Fibroblast of skin of back (primary cell): ENCODE results near the gene LMNB1.
"Not testable (repeated sequence)": the region's sequence is repeated elsewhere in the genome, so short reads cannot be mapped to it uniquely, and the experiment has no call there.

ENCODE experiments used
- DNase-seq: peaks from one replicate; pipeline ENCODE4 v3.0.0-alpha.2; 2013

LMNB1 gene

DNA sequence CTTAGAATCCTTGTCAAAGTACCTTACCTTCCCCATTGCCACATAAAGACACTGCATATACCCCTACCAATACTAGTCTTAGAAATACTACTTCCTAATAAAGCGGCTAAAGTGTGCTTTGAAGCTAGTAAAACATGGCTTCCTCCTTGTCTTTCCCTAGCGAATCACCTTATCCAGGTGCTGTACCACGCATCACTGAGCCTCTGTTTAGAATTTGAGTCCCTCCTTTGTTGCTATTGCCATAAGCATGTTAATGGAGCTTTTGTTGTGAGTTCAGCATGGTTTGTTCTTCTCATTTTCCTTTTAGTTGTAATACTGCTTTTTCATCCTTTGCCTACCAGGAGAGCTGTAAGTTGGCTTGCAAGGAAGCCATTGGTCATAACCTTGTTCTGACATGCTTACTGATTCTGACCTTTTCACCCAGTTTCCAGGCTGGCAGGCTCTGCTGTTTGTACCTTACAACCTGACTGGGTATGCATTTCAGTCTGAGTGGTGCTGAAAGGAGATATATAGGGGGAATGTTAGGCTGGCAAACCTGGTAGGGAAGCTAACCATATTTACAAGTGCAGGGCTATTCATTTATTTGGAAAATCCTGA, 49.8 kb downstream of the LMNB1 start:
- no peak for DNase-seq

DNA sequence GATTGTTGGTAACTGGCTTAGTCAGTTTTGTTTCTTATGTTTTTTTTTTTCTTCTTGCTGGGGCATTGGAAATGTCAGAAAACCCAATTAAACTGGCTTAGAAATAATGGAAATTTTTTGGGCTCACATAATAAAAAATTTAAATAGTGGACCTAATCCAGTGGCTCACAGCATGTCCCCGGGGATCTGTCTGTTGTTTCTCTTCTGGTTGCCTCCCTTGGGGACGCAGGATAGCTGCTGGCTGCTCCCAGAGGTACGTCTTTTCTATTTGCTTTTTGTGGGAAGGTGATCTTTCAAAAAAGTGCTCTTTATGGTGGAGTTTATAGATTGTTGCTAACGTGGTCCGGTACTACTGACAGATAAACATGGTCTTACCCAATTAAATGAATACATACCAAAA, 52.2 kb downstream of the LMNB1 start:
- DNase-seq = no peak

DNA sequence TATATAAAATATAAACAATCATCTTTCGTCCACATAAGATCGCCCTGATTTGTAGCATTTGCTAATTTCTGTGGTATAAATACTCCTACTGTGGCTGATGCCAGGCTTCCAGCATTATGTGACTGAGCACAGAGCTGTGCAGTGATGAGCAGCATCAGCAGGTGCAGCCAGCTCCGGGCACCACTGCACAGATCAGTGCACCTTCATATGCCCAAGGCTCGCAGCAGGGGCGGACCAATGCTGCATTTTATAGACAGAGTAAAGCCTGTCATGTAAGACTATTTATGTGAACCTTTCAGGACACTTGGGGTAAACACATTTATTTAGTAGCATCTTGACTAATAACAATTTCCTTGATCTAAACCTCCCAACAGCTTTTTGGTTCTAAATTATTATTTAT, 53.1 kb downstream of the LMNB1 start:
- DNase-seq = no peak

DNA sequence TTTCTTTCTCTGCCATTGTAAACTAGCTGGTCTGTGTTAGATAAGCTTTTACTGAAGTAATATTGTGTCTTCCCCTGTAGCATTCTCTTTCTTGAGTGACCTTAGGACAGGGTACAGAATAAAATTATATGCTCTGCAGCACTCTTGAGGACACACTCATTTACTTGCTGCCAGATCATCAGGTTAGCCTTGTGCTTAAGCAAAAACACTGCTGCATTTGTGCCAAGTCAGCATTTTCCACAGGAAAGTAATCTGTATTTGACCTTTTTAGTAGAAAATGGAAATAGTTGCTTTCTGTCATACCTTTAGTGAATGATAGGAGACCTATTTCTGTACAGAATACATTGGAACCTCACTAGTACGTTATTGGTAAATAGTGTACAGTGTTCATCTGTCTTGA, 54.2 kb downstream of the LMNB1 start:
- DNase-seq = no peak

DNA sequence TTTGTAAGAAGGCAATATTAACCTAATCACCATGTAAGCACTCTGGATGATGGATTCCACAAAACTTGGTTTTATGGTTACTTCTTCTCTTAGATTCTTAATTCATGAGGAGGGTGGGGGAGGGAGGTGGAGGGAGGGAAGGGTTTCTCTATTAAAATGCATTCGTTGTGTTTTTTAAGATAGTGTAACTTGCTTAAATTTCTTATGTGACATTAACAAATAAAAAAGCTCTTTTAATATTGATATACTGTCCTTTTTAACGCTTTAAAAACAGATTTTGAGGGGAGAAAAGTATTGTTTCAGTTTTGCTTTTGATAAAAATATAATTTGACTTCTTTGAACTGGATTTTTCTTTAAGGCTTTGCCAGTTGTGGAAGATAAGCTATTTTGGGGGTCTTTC, 59.8 kb downstream of the LMNB1 start:
- no peak for DNase-seq

DNA sequence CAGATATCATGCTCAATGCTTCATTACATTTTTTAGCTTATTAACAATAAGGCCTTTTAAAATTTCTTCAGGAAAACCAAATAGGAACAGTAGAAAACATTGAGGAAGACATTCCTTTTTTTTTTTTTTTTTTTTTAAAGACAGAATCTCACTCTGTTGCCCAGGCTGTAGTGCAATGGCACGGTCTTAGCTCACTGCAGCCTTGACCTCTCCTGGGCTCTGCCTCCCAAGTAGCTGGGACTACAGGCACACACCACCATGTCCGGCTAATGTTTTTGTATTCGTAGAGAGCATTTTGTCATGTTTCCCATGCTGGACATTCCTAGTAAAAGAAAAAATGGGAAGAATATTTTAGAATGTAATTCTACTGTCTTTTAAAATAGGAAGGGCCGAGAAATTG, 60.3 kb downstream of the LMNB1 start:
- DNase-seq = no peak

DNA sequence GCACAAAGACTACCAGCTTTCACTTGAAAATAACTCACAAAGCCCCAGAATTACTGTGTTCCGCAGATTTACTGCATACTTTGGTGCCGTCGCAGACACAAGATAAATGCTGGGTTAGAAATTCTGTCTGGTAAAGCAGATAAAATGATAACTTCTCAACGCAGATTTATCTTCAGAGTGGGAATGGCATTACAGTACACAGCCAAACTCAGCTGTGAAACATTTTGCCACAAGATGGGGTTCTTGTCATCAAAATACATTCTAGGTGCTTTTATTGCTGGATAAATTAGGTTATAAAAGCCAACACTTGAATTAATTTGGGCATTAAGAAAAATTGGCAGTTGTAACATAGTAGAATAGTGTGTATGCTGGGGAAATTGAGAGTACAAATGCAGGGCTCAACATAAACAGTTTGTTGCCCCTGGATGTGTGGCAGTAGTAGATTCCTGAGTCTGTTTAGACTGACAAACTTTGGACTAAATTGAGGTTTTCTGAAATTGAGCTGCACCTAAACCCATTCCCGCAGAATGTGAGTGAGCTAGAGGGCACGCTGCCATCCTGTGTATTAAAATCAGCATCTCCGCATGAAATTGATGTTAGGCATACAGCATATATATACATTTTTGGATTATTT, 61.1 kb downstream of the LMNB1 start:
- DNase-seq = no peak

DNA sequence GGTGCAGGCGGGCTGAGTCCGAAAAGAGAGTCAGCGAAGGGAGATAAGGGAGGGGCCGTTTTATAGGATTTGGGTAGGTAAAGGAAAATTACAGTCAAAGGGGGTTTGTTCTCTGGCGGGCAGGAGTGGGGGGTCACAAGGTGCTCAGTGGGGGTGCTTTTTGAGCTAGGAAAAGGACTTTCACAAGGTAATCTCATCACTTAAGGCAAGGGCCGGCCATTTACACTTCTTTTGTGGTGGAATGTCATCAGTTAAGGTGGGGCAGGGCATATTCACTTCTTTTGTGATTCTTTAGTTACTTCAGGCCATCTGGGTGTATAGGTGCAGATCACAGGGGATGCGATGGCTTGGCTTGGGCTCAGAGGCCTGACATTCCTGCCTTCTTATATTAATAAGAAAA, 62.5 kb downstream of the LMNB1 start:
- not testable (repeated sequence) for DNase-seq

DNA sequence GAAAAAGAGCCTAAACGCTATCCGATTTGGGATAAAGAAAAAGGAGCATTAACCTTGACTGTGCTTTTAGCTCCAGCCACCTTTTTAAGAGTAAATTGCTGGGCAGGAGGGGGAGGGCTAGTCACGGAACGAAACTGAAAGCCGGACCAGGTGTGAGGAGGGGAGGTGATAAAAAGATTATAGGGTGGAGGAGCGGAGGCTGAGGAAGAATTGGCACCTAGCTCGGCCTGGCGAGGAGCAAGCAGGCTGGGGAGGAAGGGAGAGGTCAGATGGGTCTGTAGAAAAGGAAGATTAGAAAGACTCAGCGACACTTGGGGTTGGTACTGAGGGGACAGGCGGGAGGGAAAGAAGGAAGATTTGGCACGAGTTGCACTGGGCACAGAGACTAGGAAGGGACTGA, 66.4 kb downstream of the LMNB1 start:
- not testable (repeated sequence) for DNase-seq

DNA sequence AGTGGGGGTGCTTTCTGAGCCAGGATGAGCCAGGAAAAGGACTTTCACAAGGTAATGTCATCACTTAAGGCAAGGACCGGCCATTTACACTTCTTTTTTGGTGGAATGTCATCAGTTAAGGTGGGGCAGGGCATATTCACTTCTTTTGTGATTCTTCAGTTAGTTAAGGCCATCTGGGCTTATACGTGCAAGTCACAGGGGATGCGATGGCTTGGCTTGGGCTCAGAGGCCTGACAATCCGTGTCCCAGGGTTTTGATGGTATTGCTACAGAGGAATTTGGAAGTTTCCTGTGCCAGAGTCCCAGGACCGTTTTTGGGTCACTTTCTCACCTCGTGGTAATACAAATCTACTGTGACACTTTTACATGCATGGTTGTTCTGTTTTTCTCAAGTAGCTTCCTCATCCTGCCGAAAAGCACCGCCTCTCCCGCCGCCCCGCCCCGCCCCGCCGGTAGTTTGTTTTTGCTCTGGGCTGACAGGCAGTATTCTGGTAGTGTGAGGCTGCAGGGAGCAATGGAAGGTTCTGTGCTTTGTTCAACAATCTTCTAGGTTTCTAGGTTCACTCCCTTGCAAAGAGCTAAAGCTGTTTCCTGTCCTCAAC, 68.6 kb downstream of the LMNB1 start:
- not testable (repeated sequence) for DNase-seq

DNA sequence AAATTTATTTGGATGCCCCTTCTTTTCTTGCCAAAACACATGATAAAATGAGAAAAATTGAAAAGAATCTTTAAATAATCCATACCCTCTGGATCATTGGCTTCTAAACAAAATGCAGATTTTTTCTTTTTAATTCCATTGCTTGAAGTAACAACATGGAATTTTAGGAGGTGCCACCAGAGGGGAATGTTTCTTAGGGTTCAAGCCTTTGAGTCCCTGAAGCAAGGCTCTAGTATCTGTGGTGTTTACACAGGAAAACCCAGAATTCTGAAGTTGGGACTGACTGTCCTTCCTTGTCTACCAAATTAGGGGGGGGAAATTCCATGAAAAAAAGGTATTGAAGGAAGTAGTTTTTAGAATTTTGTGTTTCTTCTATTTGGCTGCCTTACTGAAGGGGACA, 69.4 kb downstream of the LMNB1 start:
- no peak for DNase-seq

DNA sequence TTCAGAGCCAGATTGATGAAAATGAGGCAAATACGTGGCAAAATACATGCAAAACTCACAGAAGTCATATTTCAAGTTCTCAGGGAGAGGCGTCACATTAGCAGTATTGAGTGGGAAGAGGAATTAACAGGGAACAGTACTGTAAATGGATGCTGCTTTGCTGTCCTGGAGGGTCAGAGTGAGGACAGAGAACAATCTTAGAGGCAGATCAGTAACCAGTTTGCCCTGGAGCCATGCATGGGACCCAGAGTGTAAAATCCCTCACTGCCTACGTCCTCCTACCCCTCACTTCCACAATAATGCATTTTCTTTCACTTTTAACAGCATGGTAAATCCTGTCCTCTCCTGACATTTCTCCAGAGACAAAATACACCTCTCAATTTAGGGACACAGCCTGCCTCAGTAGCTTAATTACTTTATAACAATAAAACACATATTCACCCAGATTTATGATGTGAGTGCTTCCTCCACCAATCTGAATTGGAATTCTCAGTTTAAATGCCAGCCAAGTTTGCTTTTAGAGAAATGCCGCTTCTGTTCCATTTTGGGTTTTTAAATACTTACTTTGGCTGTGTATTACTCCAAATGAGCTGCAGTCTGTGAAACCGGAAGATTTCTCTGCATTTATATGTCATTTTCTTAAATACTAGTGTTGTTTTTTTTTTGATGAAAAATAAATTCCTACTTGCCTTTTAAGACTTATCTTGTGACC, 70.0 kb downstream of the LMNB1 start:
- DNase-seq = no peak

DNA sequence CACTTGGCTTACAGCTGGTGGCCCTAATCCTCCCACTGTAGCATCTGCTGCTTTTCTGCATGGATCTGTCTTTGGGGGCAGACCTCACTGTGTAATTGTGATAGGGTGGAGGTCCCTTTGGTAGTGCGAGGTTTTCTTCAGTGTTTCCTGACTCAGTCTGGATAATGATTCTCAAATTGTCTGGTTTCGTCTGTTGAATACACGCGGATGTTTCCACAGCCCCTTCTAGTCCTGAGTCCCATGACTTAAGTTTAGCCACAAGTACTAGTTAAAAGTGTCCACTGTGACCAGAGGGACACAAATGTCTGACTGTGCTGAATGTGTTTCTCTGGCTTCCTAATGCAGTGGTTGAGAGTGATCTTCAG, 70.5 kb downstream of the LMNB1 start:
- no peak for DNase-seq

DNA sequence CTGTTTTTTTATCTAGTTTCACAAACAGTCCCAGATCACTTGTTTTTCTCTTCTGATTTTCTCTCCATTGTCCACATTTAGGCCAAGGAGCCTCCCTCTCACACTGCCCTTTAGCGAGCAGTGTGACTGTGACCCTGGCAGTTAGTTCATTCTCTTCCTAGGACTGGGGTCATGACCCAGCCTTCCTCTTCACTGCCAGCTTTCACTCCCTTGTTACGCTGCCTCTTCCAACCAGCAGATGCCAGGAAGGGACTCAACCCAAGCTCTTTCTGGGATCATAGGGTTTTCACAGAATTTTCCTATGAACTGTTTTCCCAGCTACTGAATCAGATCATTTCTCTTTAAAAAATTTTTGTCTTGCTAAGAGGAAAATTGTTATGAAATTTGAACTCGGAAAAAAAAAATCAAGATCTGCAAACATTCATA, 70.9 kb downstream of the LMNB1 start:
- no peak for DNase-seq

DNA sequence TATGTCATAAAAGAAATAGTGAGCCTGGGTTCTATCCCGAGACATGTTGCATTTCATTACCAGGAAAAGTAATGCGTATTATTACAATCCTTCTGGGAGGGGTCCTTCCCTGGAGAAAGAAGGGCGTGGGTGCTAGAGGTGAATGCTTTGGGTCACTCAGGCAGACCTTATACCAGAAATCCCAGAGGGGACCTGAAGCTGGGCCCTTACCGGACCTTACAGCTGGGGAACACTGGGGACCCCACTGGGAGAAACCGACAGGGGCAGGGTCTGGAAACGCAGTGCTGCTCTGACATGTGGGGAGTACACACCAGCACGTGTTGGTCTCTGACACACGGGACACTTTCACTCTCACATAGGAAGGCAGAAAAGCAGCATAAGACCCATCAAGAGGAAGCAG, 71.3 kb downstream of the LMNB1 start:
- no peak for DNase-seq

DNA sequence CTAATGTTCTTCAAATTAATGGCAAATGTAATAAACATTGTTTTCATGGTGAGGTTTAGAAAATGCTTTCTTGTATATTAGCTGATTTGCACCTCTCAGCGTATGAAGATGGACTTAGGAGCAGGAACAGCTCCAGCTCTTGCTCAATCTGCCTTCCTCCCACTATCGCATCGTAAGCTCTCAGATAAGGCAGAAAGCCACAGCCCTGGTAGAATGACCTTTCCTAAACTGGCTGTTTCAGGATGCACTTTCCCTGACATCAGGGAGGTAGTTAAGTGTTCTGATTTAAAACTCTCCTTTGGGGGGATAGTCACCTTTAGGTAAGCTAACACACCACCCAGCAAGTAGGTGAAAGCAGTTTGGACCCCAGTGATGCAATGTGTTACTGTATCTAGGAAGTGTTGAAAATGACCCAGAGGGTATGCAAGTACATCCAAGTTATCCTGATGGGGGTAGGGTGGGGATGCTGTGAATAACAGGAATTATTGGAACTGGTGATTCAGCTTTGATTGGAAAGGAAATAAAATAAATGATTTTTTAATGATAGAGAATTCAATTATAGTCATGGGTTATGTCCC, 72.3 kb downstream of the LMNB1 start:
- DNase-seq = no peak

DNA sequence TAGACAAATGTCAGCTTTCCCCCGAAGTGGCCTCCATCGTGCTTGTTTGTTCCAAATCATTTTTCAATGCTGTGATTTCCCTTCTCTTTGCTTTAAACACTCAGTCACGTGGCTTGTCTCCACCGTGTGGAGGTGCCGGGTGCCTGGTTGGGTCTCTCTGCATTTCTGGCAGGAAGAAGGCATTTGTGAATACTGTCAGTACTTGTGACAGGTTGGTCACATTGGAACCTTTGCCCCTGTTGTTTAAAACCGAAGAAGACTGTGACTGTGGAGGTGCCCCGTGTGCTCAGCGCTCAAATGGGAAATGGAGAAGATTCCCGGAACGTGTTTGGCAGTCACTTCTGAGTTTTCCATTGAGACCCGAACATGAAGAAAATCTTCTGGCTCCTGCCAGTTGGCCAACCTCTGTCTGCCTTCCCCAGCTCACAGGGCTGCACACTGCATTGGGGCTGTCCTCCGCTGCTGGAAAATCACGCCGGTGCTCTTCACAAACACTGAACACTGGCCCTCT, 74.6 kb downstream of the LMNB1 start:
- no peak for DNase-seq

DNA sequence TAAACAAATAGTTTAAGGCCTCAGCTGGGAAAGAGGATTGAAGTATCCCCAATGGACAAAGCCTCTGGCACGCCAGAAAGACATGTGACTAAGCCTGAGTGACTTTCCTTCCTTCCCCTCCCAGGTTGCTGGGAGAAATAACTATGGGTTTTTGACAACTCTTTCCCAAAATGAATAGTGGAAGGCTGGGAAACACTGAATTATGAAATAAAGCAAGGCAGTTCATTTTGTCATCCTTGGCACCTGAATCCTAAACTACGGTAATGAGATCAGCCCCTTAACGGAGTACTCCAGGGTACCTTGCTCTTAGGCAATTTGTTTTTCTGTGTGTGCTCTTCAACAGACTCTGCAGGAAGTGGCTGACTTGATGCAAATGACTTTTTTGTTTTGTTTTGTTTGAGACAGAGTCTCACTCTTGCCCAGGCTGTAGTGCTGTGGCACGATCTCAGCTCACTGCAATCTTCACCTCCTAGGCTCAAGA, 75.2 kb downstream of the LMNB1 start:
- DNase-seq = peak; percentile 42

DNA sequence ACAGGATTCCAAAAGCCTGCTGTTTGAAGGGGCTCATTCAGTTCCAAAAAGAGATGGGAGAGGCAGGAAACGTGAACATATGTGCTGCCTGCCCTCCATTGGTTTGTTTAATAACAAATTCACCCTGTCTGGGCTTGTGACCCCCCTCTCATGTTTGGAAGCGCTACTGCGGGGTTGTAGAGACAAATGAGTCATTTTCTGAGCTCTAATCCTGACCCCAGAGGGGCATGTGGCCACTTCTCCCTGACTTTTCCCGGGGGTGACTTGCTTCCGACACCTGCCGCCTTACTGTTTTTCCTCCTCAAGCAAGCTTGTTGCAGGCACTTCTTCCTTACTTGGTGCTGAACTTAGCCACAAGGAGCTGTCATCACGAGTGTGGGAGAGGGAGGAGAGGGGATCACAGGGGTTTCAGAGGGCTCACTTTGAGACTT, 75.9 kb downstream of the LMNB1 start:
- no peak for DNase-seq

DNA sequence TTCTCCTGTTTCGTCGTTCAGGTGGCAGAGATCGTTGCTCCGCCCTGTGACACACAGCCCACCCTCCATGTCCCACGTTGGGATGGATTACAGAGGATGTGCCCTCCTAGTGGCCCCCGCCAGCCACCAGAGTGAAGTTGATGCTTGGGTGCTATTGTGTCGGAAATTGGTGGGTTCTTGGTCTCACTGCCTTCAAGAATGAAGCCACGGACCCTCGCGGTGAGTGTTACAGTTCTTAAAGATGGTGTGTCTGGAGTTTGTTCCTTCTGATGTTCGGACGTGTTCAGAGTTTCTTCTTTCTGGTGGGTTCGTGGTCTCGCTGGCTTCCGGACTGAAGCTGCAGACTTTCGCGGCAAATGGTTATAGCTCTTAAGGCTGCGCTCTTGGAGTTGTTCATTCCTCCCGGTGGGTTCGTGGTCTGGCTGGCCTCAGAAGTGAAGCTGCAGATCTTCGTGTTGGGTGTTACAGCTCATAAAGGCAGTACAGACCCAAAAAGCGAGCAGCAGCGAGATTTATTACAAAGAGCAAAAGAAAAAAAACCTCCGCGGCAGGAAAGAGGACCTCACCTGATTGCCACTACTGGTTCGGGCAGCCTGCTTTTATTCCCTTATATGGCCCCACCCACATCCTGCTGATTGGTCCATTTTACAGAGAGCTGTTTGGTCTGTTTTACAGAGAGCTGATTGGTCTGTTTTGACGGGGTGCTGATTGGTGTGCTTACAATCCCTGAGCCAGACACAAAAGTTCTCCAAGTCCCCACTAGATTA, 76.8 kb downstream of the LMNB1 start:
- not testable (repeated sequence) for DNase-seq

DNA sequence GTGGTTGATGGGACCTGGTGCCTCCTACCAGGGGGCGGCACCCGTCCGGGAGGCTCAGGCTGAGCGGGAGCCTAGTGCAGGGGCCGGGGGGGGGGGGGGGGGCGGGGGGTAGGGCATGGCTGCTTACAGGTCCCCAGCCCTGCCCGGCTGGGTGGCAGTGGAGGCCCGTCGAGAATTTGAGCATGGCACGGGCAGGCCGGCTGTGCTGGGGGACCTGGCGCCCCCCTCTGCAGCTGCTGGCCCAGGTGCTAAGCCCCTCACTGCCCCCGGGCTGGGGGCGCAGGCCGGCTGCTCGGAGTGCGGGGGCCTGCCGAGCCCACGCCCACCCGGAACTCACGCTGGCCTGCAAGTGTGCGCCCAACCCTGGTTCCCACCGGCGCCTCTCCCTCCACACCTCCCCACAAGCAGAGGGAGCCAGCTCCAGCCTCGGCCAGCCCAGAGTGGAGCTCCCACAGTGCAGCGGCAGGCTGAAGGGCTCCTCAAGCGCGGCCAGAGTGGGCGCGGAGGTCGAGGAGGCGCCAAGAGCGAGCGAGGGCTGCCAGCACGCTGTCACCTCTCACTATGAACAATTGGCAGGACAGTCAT, 77.7 kb downstream of the LMNB1 start:
- DNase-seq = no peak

DNA sequence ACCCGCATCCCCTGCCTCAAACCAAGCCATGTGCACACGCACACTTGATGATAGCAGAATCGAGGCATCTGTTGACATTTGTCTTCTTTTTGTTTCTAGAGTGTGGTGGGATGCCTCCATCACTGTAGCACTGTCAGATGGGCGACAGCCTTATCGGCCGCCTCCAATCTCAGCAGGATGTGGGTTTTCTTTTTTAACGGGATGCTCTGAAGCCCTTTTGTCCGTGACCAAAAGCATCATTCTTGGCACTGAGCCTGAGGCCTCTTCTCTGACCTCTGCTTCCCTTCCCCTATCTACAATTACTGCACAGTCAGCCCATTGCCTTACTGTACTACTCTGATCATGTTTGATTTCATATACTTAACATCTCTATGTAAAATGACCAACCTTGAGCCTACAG, 78.3 kb downstream of the LMNB1 start:
- peak; percentile 11 for DNase-seq
